ENCODE data around the gene TUBB4A.

The TUBB4A gene

DNA sequence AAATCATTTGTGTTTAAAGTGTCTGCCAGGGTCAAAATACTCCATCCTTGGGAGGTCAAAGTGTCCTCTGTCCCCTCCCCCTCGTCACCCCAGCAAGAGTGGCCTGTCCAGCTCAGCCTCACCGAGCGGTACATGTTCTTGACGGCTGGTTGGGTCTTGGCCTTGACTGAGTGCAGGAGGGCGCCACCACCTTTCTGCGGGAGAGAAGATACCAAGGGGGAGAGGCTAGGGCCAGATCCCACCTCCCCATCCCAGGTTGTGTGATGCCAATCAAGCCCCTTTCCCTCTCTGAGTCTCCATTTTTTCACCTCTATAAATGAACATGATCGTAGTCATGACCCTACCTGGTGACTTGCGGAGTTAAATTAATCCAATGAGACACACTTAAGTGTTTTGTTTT is 31.9 kb downstream of the TUBB4A start:
- H3K4me3 ChIP-seq (ENCODE audit: low read depth, low read length): no peak overlapping the region
- in situ Hi-C loops (cut with HindIII; ENCODE audit: low sequenced_read_pairs): no loop called here
- DNase-seq (ENCODE audit: low read depth): no peak
- TF ChIP-seq, protein P1, sequence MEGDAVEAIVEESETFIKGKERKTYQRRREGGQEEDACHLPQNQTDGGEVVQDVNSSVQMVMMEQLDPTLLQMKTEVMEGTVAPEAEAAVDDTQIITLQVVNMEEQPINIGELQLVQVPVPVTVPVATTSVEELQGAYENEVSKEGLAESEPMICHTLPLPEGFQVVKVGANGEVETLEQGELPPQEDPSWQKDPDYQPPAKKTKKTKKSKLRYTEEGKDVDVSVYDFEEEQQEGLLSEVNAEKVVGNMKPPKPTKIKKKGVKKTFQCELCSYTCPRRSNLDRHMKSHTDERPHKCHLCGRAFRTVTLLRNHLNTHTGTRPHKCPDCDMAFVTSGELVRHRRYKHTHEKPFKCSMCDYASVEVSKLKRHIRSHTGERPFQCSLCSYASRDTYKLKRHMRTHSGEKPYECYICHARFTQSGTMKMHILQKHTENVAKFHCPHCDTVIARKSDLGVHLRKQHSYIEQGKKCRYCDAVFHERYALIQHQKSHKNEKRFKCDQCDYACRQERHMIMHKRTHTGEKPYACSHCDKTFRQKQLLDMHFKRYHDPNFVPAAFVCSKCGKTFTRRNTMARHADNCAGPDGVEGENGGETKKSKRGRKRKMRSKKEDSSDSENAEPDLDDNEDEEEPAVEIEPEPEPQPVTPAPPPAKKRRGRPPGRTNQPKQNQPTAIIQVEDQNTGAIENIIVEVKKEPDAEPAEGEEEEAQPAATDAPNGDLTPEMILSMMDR (IDR thresholded peaks at IDR 0.05; ENCODE audit: low read depth, low read length, missing control alignments): no peak

DNA sequence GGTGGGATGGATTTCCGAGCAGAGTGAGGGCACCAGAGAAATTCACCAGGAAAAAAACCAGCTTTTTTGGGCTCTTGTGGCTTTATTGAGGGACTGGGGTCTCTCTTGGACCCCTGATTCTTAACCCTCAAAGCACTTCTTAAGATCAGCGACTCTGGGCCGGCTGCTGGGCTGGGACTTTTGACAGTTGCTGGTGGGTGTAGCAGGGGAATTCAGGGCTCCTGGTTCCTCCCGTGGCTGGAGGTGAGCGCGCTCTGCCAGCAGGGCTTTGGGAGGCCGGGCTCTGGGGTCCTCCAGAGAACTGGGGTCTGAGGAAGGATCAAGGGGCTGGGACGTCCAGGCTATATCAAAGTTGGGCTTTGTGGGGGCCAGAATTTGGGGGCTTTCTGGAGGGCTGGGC is 34.7 kb downstream of the TUBB4A start:
- in situ Hi-C loops (cut with HindIII; ENCODE audit: low sequenced_read_pairs): no loop called here
- DNase-seq (ENCODE audit: low read depth): no peak
- H3K4me3 ChIP-seq (ENCODE audit: low read depth, low read length): no peak overlapping the region
- TF ChIP-seq, protein P1 (IDR thresholded peaks at IDR 0.05; ENCODE audit: low read depth, low read length, missing control alignments): no peak

DNA sequence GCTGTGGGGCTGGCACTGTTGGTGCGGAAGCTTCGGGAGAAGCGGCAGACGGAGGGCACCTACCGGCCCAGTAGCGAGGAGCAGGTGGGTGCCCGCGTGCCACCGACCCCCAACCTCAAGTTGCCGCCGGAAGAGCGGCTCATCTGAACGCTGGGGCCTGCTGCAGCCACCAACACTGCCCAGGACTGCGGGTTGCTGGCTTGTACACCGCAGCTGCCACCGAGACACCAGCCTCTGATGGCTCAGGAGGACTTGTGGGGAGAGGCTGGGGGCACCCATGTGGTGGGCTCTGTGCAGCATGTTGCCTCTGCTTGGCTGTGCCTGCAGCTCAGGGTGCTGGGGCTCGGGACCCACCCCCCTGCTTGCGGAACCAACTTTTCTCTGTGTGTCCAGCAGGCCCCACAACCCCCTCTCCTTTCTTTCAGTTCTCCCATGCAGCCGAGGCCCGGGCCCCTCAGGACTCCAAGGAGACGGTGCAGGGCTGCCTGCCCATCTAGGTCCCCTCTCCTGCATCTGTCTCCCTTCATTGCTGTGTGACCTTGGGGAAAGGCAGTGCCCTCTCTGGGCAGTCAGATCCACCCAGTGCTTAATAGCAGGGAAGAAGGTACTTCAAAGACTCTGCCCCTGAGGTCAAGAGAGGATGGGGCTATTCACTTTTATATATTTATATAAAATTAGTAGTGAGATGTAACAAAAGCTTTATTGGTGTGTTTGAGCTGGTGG is 35.4 kb downstream of the TUBB4A start:
- no peak overlapping the region for H3K4me3 ChIP-seq (ENCODE audit: low read depth, low read length)
- no peak for DNase-seq (ENCODE audit: low read depth)
- TF ChIP-seq, protein P1 (IDR thresholded peaks at IDR 0.05; ENCODE audit: low read depth, low read length, missing control alignments): no peak
- in situ Hi-C loops (cut with HindIII; ENCODE audit: low sequenced_read_pairs): no loop called here

DNA sequence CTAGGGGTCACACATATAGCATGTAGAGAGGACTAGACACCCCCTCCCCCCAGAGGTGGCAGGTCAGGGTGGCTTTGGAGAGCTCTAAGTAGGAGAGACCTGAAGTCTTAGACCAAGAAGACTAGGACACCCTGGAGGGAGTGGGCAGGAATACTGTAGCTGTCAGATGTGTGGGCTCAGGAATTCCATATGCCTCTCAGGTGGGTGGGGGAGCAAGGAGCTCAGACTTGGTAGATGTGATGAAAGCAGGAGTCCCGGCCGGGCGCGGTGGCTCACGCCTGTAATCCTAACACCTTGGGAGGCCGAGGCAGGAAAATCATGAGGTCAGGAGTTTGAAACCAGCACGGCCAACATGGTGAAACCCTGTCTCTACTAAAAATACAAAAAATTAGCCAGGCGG is 36.4 kb downstream of the TUBB4A start:
- TF ChIP-seq, protein P1 (IDR thresholded peaks at IDR 0.05; ENCODE audit: low read depth, low read length, missing control alignments): no peak
- DNase-seq (ENCODE audit: low read depth): no peak
- no peak overlapping the region for H3K4me3 ChIP-seq (ENCODE audit: low read depth, low read length)
- in situ Hi-C loops (cut with HindIII; ENCODE audit: low sequenced_read_pairs): no loop called here

DNA sequence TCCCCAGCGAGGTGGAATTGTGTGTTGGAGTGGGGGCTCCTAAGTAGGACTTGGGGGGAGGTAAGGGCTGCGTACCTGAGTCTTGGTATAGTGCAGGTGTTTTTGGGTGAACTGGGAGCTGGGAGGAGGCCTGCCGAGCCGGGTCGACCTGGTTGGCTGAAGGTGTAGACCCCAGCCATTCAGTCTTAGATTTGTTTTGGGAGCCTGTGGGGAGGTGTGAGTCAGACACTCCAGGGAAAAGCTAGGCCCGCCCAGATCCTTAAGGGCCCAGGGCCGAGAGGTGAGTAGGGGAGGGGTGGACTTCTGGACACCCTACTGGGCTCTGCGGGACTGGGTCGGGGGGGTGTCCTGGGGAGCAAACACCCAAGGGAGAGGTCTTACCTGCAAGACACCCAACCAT is 37.1 kb downstream of the TUBB4A start:
- no peak for DNase-seq (ENCODE audit: low read depth)
- in situ Hi-C loops (cut with HindIII; ENCODE audit: low sequenced_read_pairs): no loop called here
- TF ChIP-seq, protein P1 (IDR thresholded peaks at IDR 0.05; ENCODE audit: low read depth, low read length, missing control alignments): no peak
- no peak overlapping the region for H3K4me3 ChIP-seq (ENCODE audit: low read depth, low read length)

DNA sequence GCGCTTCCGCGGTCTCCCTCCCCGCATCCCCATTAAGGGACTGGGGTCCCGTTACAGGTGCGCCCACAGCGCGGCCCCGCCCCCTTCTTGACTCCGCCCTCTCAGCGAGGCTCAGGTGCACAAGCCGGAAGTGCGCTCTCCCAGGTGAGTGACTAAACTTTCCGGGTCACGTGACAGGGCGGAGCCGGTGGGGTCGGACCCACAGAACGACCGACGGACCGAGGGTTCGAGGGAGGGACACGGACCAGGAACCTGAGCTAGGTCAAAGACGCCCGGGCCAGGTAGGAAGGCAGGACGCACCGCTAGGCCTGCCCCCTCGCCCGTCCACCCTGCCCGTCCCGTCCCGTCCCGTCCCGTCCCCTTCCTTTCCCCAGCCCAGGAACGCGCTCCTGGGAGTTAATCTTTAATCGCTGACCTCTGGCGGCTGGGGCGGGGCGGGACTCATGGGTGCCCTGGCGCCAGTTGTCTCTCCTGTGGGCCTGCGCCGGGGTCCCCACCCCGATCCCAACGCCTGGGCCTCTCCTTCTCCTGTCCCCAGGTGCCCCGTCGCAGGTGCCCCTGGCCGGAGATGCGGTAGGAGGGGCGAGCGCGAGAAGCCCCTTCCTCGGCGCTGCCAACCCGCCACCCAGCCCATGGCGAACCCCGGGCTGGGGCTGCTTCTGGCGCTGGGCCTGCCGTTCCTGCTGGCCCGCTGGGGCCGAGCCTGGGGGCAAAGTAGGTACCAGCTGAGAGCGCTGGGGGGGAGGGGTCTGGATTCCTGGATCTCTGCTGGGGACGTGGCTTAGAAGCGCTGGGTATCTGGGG is 37.8 kb downstream of the TUBB4A start, which contains the start of gene CRB3:
CRB3 (plus strand) TSS at position 202 of the 804 bp plus-strand sequence; CDS start at position 633, 431 bp downstream.
- DNase-seq (ENCODE audit: low read depth): no peak
- no peak within 1 kb of the TSS for H3K4me3 ChIP-seq (ENCODE audit: low read depth, low read length)
- in situ Hi-C loops (cut with HindIII; ENCODE audit: low sequenced_read_pairs): no loop called here
- TF ChIP-seq, protein P1 (IDR thresholded peaks at IDR 0.05; ENCODE audit: low read depth, low read length, missing control alignments): no peak
